Skeletal muscle satellite cell (primary cell): Measurements from ENCODE around the gene ZNF761. TPM values are rescaled to one million over a fixed set of nuclear protein-coding genes. Genes with fewer than 3 reads are reported as not detected.
"Not testable (repeated sequence)": the region's sequence is repeated elsewhere in the genome, so short reads cannot be mapped to it uniquely, and the experiment has no call there.

Source experiments
- H3K27me3 ChIP-seq: 2 replicates; pipeline ENCODE4 v1.7.0; 2013; ENCODE audit warnings: low read length; ENCODE audit not compliant: control insufficient read depth, insufficient read depth
- H3K36me3 ChIP-seq: 2 replicates; pipeline ENCODE4 v1.7.0; 2013; ENCODE audit warnings: mild to moderate bottlenecking, control low read depth, low read length; ENCODE audit not compliant: insufficient read depth
- H3K4me1 ChIP-seq: 2 replicates; pipeline ENCODE4 v1.7.0; 2013; ENCODE audit warnings: low read length; ENCODE audit not compliant: control insufficient read depth, insufficient read depth
- H3K4me2 ChIP-seq: 2 replicates; pipeline ENCODE4 v1.7.0; 2013; ENCODE audit warnings: mild to moderate bottlenecking, low read length
- H3K4me3 ChIP-seq: 2 replicates; pipeline ENCODE4 v1.7.0; 2013; ENCODE audit warnings: low read length
- H3K9ac ChIP-seq: 2 replicates; pipeline ENCODE4 v1.7.0; 2013; ENCODE audit warnings: mild to moderate bottlenecking, low read depth, low read length, moderate library complexity
- H3K9me3 ChIP-seq: replicated peaks from 2 replicates; pipeline ENCODE4 v1.7.0; 2013; ENCODE audit warnings: mild to moderate bottlenecking, control low read depth, low read length
- small RNA-seq: library from RNA; depleted of rRNA; stranded (forward); fragments of <200 nt; gene quantifications from one replicate; pipeline ENCODE3, GENCODE V24; 2012

The ZNF761 gene

DNA sequence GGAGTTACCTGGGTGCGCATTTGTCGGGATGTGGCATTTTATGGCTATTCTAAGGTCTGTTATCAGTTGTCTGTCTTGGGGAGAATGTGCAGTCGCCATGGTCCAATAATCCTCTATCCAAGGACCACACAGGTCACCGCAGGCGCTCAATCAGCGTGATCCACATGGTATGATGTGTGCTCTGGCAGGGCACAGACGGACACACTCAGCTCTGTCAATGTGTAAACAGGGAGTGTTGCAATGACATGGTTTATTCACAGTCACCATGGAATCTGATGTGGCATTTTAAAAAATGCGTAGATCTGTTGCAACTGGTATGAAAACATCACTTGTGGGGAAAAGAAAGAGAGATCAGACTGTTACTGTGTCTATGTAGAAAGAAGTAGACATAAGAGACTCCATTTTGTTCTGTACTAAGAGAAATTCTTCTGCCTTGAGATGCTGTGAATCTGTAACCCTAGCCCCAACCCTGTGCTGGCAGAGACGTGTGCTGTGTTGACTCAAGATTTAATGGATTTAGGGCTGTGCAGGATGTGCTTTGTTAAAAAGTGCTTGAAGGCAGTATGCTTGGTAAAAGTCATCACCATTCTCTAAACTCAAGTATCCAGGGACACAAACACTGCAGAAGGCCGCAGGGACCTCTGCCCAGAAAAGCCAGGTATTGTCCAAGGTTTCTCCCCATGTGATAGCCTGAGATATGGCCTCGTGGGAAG is 65.7 kb downstream of the ZNF761 start:
- H3K27me3 ChIP-seq, H3K9me3 ChIP-seq: not testable (repeated sequence)

DNA sequence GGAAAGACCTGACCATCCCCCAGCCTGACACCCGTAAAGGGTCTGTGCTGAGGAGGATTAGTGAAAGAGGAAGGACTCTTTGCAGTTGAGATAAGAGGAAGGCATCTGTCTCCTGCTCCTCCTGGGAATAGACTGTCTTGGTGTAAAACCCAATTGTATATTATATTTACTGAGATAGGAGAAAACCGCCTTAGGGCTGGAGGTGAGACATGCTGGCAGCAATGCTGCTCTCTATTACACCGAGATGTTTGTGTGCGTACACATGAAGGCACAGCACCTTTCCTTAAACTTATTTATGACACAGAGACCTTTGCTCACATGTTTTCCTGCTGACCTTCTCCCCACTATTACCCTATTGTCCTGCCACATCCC is 66.2 kb downstream of the ZNF761 start:
- not testable (repeated sequence) for H3K9ac ChIP-seq, H3K4me3 ChIP-seq, H3K27me3 ChIP-seq, H3K4me1 ChIP-seq, H3K36me3 ChIP-seq, H3K4me2 ChIP-seq, H3K9me3 ChIP-seq

More for the DNA sequence above, 65.7 kb downstream of the ZNF761 start:
- not testable (repeated sequence) for H3K36me3 ChIP-seq, H3K4me3 ChIP-seq, H3K4me1 ChIP-seq, H3K4me2 ChIP-seq, H3K9ac ChIP-seq

DNA sequence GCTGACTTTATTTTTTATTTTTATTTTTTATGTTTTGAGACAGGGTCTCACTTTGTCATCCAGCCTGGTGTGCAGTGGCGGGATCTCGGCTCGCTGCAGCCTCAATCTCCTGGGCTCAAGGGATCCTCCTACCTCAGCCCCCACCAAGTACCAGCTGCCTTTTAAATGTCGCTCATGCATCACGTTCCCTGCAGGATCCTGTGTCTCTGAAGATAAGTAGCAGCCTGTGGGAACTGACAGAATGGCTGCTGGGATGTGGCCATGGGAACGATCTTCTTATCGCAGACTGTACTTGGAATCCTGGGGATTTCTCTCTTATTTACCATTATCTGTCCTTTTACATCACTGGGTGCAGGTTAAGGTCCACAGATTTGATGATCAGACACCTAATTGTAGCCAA is 71.4 kb downstream of the ZNF761 start:
- not testable (repeated sequence) for H3K9ac ChIP-seq, H3K4me3 ChIP-seq, H3K36me3 ChIP-seq, H3K27me3 ChIP-seq, H3K9me3 ChIP-seq, H3K4me2 ChIP-seq, H3K4me1 ChIP-seq

DNA sequence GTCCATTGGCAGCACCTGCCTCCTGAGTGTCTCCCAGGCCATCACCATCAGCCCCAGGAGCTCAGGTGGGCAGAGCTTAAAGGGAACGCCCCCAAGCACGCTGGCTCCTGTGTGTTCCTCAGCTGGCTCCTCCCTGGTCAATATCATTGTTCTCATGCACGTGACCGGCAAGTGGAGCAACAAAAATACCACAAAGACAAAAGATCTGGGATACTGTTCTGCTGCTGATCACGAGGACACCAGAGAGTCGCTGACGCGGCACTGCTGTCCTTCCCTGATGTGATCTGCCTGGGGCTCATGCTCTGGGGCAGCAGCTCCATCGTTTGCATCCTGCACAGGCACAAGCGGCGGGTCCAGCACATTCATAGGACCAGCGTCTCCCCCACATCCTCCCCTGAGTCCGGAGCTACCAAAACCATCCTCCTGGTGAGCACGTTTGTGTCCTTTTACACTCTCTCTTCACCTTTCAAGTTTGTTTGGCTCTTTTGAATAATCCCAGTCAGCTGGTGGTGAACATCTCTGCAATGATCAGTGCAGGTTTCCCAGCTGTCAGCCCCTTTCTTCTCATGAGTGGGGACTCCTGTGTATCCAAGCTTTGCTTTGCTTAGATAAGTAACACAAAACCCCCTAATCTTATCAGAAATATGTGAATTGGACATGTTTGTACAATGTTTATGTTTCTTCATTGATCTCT is 72.0 kb downstream of the ZNF761 start:
- H3K27me3 ChIP-seq, H3K4me3 ChIP-seq, H3K9me3 ChIP-seq, H3K36me3 ChIP-seq, H3K4me1 ChIP-seq, H3K9ac ChIP-seq, H3K4me2 ChIP-seq: not testable (repeated sequence)

DNA sequence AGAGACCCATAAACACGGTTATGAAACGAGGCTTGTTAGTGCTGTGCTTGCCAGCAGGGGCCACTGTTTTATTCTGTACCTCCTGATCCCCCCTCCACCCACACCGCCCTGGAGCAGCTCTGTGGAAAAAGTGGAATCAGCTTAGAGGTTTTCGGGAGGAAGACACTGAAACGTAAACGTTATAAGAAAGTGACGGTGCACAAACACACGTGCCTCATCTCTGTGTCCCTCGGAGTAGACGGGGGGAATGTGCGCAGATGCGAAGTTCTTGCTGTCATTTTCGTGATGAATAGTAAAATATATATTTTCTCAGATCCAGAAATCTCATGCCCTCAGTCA is 72.5 kb downstream of the ZNF761 start:
- not testable (repeated sequence) for H3K27me3 ChIP-seq, H3K4me1 ChIP-seq, H3K36me3 ChIP-seq, H3K9ac ChIP-seq, H3K4me3 ChIP-seq, H3K9me3 ChIP-seq
- H3K4me2 ChIP-seq: peak overlapping the region; percentile 36

DNA sequence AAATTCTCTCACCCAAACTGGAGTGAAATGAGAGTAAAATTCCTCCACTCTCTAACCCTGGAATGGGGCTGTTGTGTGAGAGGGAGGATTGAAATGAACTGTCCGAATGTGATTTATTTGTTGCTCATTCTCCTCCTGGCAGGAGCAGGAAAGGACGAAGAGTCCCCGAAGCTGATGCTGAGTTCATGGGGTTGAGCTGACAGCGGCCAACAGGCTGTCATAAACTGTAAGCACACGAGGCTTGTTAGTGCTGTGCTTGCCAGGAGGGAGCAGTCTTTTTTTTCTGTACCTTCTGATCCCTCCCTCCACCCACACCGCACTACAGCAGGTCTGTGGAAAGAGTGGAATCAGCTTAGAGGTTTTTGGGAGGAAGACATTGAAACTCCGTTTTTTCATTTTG is 73.1 kb downstream of the ZNF761 start:
- no peaks in the 10 kb centered on the region for H3K9me3 ChIP-seq
- H3K9ac ChIP-seq: no peak overlapping the region
- H3K27me3 ChIP-seq: no peaks in the 10 kb centered on the region
- no peaks in the 10 kb centered on the region for H3K36me3 ChIP-seq
- no peak overlapping the region for H3K4me3 ChIP-seq
- H3K4me1 ChIP-seq: no peaks in the 10 kb centered on the region
- peak overlapping the region; percentile 36 for H3K4me2 ChIP-seq

DNA sequence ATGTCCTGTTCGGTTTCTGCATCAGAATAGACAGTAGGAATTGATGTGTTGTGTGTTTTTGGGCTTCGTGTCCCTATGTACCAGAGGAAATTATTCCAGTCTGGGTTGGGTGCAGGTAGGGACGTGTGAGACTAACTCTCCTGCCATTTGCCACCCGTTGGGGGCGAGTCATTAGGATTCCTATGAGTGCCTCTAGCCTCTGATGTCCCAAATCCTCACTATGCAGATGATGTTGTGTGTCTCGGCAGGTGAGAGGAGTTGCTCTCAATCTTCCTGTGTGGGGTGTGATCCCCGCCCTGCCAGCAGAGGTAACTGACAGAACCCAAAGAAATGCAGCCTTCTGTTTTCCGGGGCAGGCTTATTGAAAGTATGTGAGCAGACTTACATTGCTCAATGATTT is 74.9 kb downstream of the ZNF761 start:
- H3K27me3 ChIP-seq: no peaks in the 10 kb centered on the region
- no peaks in the 10 kb centered on the region for H3K36me3 ChIP-seq
- no peak overlapping the region for H3K4me2 ChIP-seq
- H3K9ac ChIP-seq: no peak overlapping the region
- no peak overlapping the region for H3K4me3 ChIP-seq
- no peaks in the 10 kb centered on the region for H3K4me1 ChIP-seq
- H3K9me3 ChIP-seq: no peaks in the 10 kb centered on the region

Small RNAs within 50 kb of the gene (small RNA-seq; reads per million reads assigned to genes)
- gene RPL39P36: not detected
